ENCODE data around the gene APMAP.

DNA sequence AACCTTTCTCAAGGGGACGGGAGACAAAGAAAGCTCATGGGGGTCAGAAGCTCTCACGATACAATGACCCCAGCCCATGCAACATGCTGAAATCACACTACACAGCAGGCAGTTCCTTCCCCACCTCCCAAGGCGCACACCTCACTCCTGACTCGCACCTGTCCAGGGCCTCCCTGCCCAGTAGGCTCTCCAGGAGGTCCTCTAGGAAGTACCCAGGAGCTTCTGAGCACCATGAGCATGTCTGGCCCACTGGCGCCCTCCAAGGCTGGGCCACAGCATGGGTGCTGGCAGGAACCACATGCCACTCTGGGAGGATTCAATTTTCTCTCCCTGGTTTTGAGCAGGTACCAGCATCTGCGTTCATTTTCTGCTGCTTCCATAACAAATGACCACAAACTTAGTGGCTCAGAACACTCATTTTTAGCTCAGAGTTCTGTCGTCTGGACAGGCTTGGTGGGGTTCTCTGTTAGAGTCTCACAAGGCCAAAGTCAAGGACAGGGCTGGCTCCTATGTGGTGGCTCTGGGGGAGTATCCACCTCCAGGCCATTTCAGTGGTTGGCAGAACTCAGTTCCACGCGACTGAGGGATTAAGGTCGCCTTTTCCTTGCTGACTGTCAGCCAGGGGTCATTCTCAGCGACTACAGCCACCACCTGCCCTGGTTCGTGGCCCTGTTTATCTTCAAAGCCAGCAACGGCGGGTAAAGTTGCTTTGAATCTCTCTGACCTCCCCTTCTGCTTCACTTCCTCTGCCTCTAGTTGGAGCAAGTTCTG is 32.7 kb upstream of the APMAP start:
- TF ChIP-seq, protein P1, sequence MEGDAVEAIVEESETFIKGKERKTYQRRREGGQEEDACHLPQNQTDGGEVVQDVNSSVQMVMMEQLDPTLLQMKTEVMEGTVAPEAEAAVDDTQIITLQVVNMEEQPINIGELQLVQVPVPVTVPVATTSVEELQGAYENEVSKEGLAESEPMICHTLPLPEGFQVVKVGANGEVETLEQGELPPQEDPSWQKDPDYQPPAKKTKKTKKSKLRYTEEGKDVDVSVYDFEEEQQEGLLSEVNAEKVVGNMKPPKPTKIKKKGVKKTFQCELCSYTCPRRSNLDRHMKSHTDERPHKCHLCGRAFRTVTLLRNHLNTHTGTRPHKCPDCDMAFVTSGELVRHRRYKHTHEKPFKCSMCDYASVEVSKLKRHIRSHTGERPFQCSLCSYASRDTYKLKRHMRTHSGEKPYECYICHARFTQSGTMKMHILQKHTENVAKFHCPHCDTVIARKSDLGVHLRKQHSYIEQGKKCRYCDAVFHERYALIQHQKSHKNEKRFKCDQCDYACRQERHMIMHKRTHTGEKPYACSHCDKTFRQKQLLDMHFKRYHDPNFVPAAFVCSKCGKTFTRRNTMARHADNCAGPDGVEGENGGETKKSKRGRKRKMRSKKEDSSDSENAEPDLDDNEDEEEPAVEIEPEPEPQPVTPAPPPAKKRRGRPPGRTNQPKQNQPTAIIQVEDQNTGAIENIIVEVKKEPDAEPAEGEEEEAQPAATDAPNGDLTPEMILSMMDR (IDR thresholded peaks at IDR 0.05; ENCODE audit: poor library complexity) = no peak
- TF ChIP-seq EZH2 (IDR thresholded peaks at IDR 0.05; ENCODE audit: borderline replicate concordance) = no peak
